Left lung (tissue), 10 donors: Measurements from ENCODE around the gene SEC16B. TPM values are rescaled to one million over a fixed set of nuclear protein-coding genes. Genes with fewer than 3 reads are reported as not detected.

ENCODE experiments used
- ATAC-seq: fragments of 200-7000 bp; cut with Tn5 transposase; one replicate; pipeline ENCODE4 v1.9.1; 2020; ENCODE audit warnings: moderate library complexity
- DNase-seq, 4 donors: peaks; one replicate each; pipeline ENCODE4 v3.0.0-alpha.2; 2013 to 2020
- H3K27ac ChIP-seq, 2 donors: fragments of 200-600 bp; sonication (generic) in 1 of 2; one replicate each; pipeline versions ENCODE4 v1.5.0 to v1.8.0; 2020 to 2021
- H3K27me3 ChIP-seq, 2 donors: fragments of 200-600 bp; sonication (generic) in 1 of 2; one replicate each; pipeline versions ENCODE4 v1.5.0 to v1.8.0; 2020 to 2021
- H3K36me3 ChIP-seq, 2 donors: fragments of 200-600 bp; sonication (generic) in 1 of 2; one replicate each; pipeline versions ENCODE4 v1.5.0 to v1.8.0; 2020 to 2021
- H3K4me1 ChIP-seq, 2 donors: fragments of 200-600 bp; one replicate each; pipeline ENCODE4 v1.8.0; 2021
- H3K4me3 ChIP-seq, 2 donors: fragments of 200-600 bp; sonication (generic) in 1 of 2; one replicate each; pipeline versions ENCODE4 v1.5.0 to v1.8.0; 2020 to 2021; ENCODE audit warnings: mild to moderate bottlenecking in 1 of 2
- H3K9me3 ChIP-seq, 2 donors: fragments of 200-600 bp; sonication (generic) in 1 of 2; one replicate each; pipeline versions ENCODE4 v1.5.0 to v1.8.0; 2020 to 2021
- CTCF ChIP-seq, 2 donors: fragments of 200-600 bp; sonication (generic) in 1 of 2; IDR thresholded peaks; one replicate each; pipeline versions ENCODE4 v1.5.0 to v1.8.0; 2021; ENCODE audit warnings: antibody characterized with exemption in 2 of 2
- intact Hi-C, 2 donors: fragments of 100-400 bp; cut with DNase I; formaldehyde crosslinking; loops; one replicate each; pipeline versions ENCODE4 v1.11.2 to v1.14.2; 2022
- polyA plus RNA-seq, 6 donors: library from polyadenylated mRNA; unstranded; fragments of 120-200 nt; gene quantifications; one replicate each; pipeline ENCODE4 v1.2.1, GENCODE V29; 2013; ENCODE audit not compliant: insufficient read length in 6 of 6
- total RNA-seq, 2 donors: library from RNA; stranded (reverse); fragmentation: NEBNext Ultra II Directional; extraction: Animal tissue kit (Norgen Biotek cat#: 25700); gene quantifications; one replicate each; pipeline ENCODE4 v1.2.1, GENCODE V29; 2021
- donor health status: DM: no; HTN: yes; CAD: no.
- donor health status: DM: no; HTN: no; CAD: no.

SEC16B gene
- total and polyA plus RNA-seq, 8 donors: 1.8 to 6.9 (median 3.9) TPM

- DNase-seq: peak in 3 of 4 donors; percentile 45 to 71 (median 46)
- TF ChIP-seq CTCF (IDR thresholded peaks at IDR 0.05): no peak
Measured at GRCh38 chr1:177984136-177984525, 14.3 kb upstream of the SEC16B start.

GRCh38 chr1:177983482-177984135 is 13.8 kb upstream of the SEC16B start:
- H3K27ac ChIP-seq: peak overlapping the region in 1 of 2 donors; percentile 21
- no peaks in the 10 kb centered on the region for H3K4me1 ChIP-seq
- H3K36me3 ChIP-seq: no peaks in the 10 kb centered on the region
- H3K9me3 ChIP-seq: no peaks in the 10 kb centered on the region
- TF ChIP-seq CTCF (IDR thresholded peaks at IDR 0.05): no peak
- DNase-seq: peak in 1 of 4 donors; percentile 7
- intact Hi-C loops: no loop called here
- ATAC-seq: no peak
- no peak overlapping the region for H3K4me3 ChIP-seq
- H3K27me3 ChIP-seq: no peaks in the 10 kb centered on the region

More at GRCh38 chr1:177984136-177984525, 14.3 kb upstream of the SEC16B start:
- Histone ChIP-seq H3K27me3 (no peaks in the 10 kb centered on the region), H3K36me3 (no peaks in the 10 kb centered on the region), H3K9me3 (no peaks in the 10 kb centered on the region), H3K4me1 (no peaks in the 10 kb centered on the region), H3K27ac (peak overlapping the region in 1 of 2 donors; percentile 21), H3K4me3 (no peak overlapping the region)
- intact Hi-C loops: no loop called here
- peak; percentile 72 for ATAC-seq

GRCh38 chr1:177983077-177983476 is 13.2 kb upstream of the SEC16B start:
- H3K4me1 ChIP-seq: no peaks in the 10 kb centered on the region
- no peaks in the 10 kb centered on the region for H3K36me3 ChIP-seq
- intact Hi-C loops: no loop called here
- no peak overlapping the region for H3K4me3 ChIP-seq
- no peaks in the 10 kb centered on the region for H3K27me3 ChIP-seq
- no peak for ATAC-seq
- H3K9me3 ChIP-seq: no peaks in the 10 kb centered on the region
- no peak for DNase-seq
- H3K27ac ChIP-seq: no peak overlapping the region
- no peak for TF ChIP-seq CTCF (IDR thresholded peaks at IDR 0.05)

GRCh38 chr1:177981200-177981599 is 11.3 kb upstream of the SEC16B start:
- no peak for TF ChIP-seq CTCF (IDR thresholded peaks at IDR 0.05)
- no peak overlapping the region for H3K27ac ChIP-seq
- no peaks in the 10 kb centered on the region for H3K36me3 ChIP-seq
- no peak overlapping the region for H3K4me3 ChIP-seq
- no peaks in the 10 kb centered on the region for H3K4me1 ChIP-seq
- ATAC-seq (no peak), DNase-seq (no peak)
- H3K27me3 ChIP-seq: no peaks in the 10 kb centered on the region
- intact Hi-C loops: no loop called here
- no peaks in the 10 kb centered on the region for H3K9me3 ChIP-seq

GRCh38 chr1:177979272-177979671 is 9.4 kb upstream of the SEC16B start:
- H3K9me3 ChIP-seq: no peaks in the 10 kb centered on the region
- H3K27me3 ChIP-seq: no peaks in the 10 kb centered on the region
- intact Hi-C loops: no loop called here
- no peak for DNase-seq
- no peak for ATAC-seq
- H3K36me3 ChIP-seq: no peaks in the 10 kb centered on the region
- TF ChIP-seq CTCF (IDR thresholded peaks at IDR 0.05): no peak
- H3K27ac ChIP-seq: no peak overlapping the region
- no peak overlapping the region for H3K4me3 ChIP-seq
- H3K4me1 ChIP-seq: no peaks in the 10 kb centered on the region
